SU-DHL-6 (cell line): ENCODE measurements around the gene TYRO3.

Experiments
- H2AFZ ChIP-seq: fragments of 200-600 bp; sonication (generic); 2 replicates; pipeline ENCODE4 v1.6.1; 2014; ENCODE audit warnings: low read depth, mild to moderate bottlenecking, moderate library complexity, mixed read lengths, antibody characterized with exemption, low read length; ENCODE audit not compliant: severe bottlenecking
- H3F3A ChIP-seq: fragments of 200-600 bp; shearing (Covaris generic); 2 replicates; pipeline ENCODE4 v1.6.0; 2016; ENCODE audit warnings: antibody characterized with exemption, mild to moderate bottlenecking; ENCODE audit not compliant: insufficient read depth
- H3K27ac ChIP-seq: fragments of 200-600 bp; sonication (generic); 2 replicates; pipeline ENCODE4 v1.5.1; 2016; ENCODE audit warnings: low read depth, mild to moderate bottlenecking, low read length, moderate library complexity, mixed read lengths
- H3K27me3 ChIP-seq: fragments of 200-600 bp; sonication (generic), shearing (Covaris generic); 2 replicates; pipeline ENCODE4 v1.6.0; 2014; ENCODE audit warnings: mild to moderate bottlenecking, low read length
- H3K36me3 ChIP-seq: fragments of 200-600 bp; sonication (generic); 2 replicates; pipeline ENCODE4 v1.6.1; 2014; ENCODE audit warnings: mild to moderate bottlenecking, low read length, mixed read lengths
- H3K4me2 ChIP-seq: fragments of 300-600, 200-600 bp; shearing (Covaris generic), sonication (generic); 2 replicates; pipeline ENCODE4 v1.6.0; 2014; ENCODE audit warnings: low read length, low read depth, mild to moderate bottlenecking; ENCODE audit not compliant: poor library complexity, severe bottlenecking
- H3K4me3 ChIP-seq: fragments of 200-600 bp; sonication (generic); 2 replicates; pipeline ENCODE4 v1.5.1; 2014; ENCODE audit warnings: antibody characterized with exemption, low read length, mild to moderate bottlenecking, mixed read lengths; ENCODE audit not compliant: insufficient read depth, poor library complexity, severe bottlenecking
- H3K79me2 ChIP-seq: fragments of 200-600 bp; sonication (generic); 2 replicates; pipeline ENCODE4 v1.6.1; 2014; ENCODE audit warnings: mild to moderate bottlenecking, low read length, moderate library complexity; ENCODE audit not compliant: insufficient read depth
- H3K9ac ChIP-seq: fragments of 200-600 bp; sonication (generic); 2 replicates; pipeline ENCODE4 v1.7.0; 2014; ENCODE audit warnings: mild to moderate bottlenecking, low read length
- H3K9me2 ChIP-seq: fragments of 200-600 bp; sonication (generic); replicated peaks from 2 replicates; pipeline ENCODE4 v1.6.1; 2014; ENCODE audit warnings: low read length; ENCODE audit not compliant: insufficient read depth
- H3K9me3 ChIP-seq: fragments of 200-600 bp; sonication (generic); 2 replicates; pipeline ENCODE4 v1.6.1; 2014; ENCODE audit warnings: low read length, mixed read lengths; ENCODE audit not compliant: insufficient read depth
- H4K20me1 ChIP-seq: fragments of 200-600 bp; sonication (generic); 2 replicates; pipeline ENCODE4 v1.6.1; 2014; ENCODE audit warnings: low read depth, mild to moderate bottlenecking, antibody characterized with exemption, low read length, moderate library complexity, mixed read lengths
- CTCF ChIP-seq: fragments of 200-600 bp; sonication (generic); IDR thresholded peaks from one replicate; pipeline ENCODE4 v1.5.1; 2017; ENCODE audit warnings: antibody characterized with exemption, mild to moderate bottlenecking, low read length, moderate library complexity; ENCODE audit not compliant: insufficient read depth, poor library complexity, severe bottlenecking
- EZH2phosphoT487 ChIP-seq: fragments of 200-600 bp; sonication (generic), shearing (Covaris generic); conservative IDR thresholded peaks from 2 replicates; pipeline ENCODE4 v1.6.1; 2018; ENCODE audit warnings: mild to moderate bottlenecking, antibody characterized with exemption, low read length, moderate library complexity, mixed read lengths

TYRO3 gene

GRCh38 chr15:41546851-41547786 lies 11.9 kb upstream of the TYRO3 start:
- H3K4me2 ChIP-seq: no peak overlapping the region
- H3K27me3 ChIP-seq: no peaks in the 10 kb centered on the region
- H3K9ac ChIP-seq: no peak overlapping the region
- H4K20me1 ChIP-seq: no peaks in the 10 kb centered on the region
- peaks cover 11% of the 10 kb centered on the region; the same call in 1 of the 2 replicates for H3K79me2 ChIP-seq
- no peaks in the 10 kb centered on the region for H3F3A ChIP-seq
- H2AFZ ChIP-seq: no peak overlapping the region
- no peak overlapping the region for H3K4me3 ChIP-seq
- H3K9me3 ChIP-seq: no peaks in the 10 kb centered on the region
- no peaks in the 10 kb centered on the region for H3K36me3 ChIP-seq
- no peaks in the 10 kb centered on the region for H3K9me2 ChIP-seq
- no peak overlapping the region for H3K27ac ChIP-seq
- TF ChIP-seq EZH2phosphoT487 (no peak), CTCF (no peak)

- TF ChIP-seq EZH2phosphoT487 (no peak), CTCF (no peak)
- no peak overlapping the region for H3K4me3 ChIP-seq
- H3K4me2 ChIP-seq: no peak overlapping the region
These were observed 8.8 kb upstream of the TYRO3 start for GRCh38 chr15:41550066-41550775.

GRCh38 chr15:41553731-41554130 lies 5.3 kb upstream of the TYRO3 start:
- H3K27ac ChIP-seq: no peak overlapping the region
- H3K4me2 ChIP-seq: no peak overlapping the region
- H3K79me2 ChIP-seq: no peaks in the 10 kb centered on the region
- H2AFZ ChIP-seq: no peak overlapping the region
- TF ChIP-seq CTCF (no peak), EZH2phosphoT487 (no peak)
- no peaks in the 10 kb centered on the region for H4K20me1 ChIP-seq
- peaks cover 13% of the 10 kb centered on the region; the same call in 1 of the 2 replicates for H3F3A ChIP-seq
- no peaks in the 10 kb centered on the region for H3K27me3 ChIP-seq
- H3K4me3 ChIP-seq: no peak overlapping the region
- no peaks in the 10 kb centered on the region for H3K9me2 ChIP-seq
- H3K9ac ChIP-seq: no peak overlapping the region
- H3K36me3 ChIP-seq: no peaks in the 10 kb centered on the region
- H3K9me3 ChIP-seq: no peaks in the 10 kb centered on the region

More at GRCh38 chr15:41550066-41550775, 8.8 kb upstream of the TYRO3 start:
- Histone ChIP-seq H3K27me3 (no peaks in the 10 kb centered on the region), H3K27ac (no peak overlapping the region), H3K79me2 (no peaks in the 10 kb centered on the region), H4K20me1 (no peaks in the 10 kb centered on the region), H3K36me3 (no peaks in the 10 kb centered on the region), H2AFZ (no peak overlapping the region), H3K9me2 (no peaks in the 10 kb centered on the region), H3K9me3 (no peaks in the 10 kb centered on the region), H3K9ac (no peak overlapping the region), H3F3A (no peaks in the 10 kb centered on the region)
